Left colon (tissue), 2 donors: ENCODE measurements around the gene IKBKG. TPM values are rescaled to one million over a fixed set of nuclear protein-coding genes. Genes with fewer than 3 reads are reported as not detected.
A peak's percentile ranks its signal among the peaks of the same experiment; 100 is the strongest.
"Not testable (repeated sequence)": the region's sequence is repeated elsewhere in the genome, so short reads cannot be mapped to it uniquely, and the experiment has no call there.

Experiments
- ATAC-seq: fragments of 200-7000 bp; cut with Tn5 transposase; one replicate; pipeline ENCODE4 v1.9.1; 2020; ENCODE audit warnings: mild to moderate bottlenecking, moderate library complexity
- DNase-seq, 2 donors: peaks; one replicate each; pipeline ENCODE4 v3.0.0-alpha.2; 2020
- intact Hi-C, 2 donors: fragments of 100-400 bp; cut with DNase I in 1 of 2; cut with micrococcal nuclease in 1 of 2; formaldehyde crosslinking; loops; one replicate each; pipeline versions ENCODE4 v1.11.2 to v1.14.0; 2022; cut with DNase I, micrococcal nuclease
- total RNA-seq, 2 donors: library from RNA; stranded (reverse); fragmentation: NEBNext Ultra II Directional; extraction: Animal tissue kit (Norgen Biotek cat#: 25700); gene quantifications; one replicate each; pipeline ENCODE4 v1.2.1, GENCODE V29; 2021
- donor health status: DM: no; HTN: no; CAD: no.
- donor health status: DM: yes; HTN: yes; CAD: no.

IKBKG gene
- total RNA-seq, 2 donors from 2014 or later, result 26.5 to 29.1 TPM

DNA sequence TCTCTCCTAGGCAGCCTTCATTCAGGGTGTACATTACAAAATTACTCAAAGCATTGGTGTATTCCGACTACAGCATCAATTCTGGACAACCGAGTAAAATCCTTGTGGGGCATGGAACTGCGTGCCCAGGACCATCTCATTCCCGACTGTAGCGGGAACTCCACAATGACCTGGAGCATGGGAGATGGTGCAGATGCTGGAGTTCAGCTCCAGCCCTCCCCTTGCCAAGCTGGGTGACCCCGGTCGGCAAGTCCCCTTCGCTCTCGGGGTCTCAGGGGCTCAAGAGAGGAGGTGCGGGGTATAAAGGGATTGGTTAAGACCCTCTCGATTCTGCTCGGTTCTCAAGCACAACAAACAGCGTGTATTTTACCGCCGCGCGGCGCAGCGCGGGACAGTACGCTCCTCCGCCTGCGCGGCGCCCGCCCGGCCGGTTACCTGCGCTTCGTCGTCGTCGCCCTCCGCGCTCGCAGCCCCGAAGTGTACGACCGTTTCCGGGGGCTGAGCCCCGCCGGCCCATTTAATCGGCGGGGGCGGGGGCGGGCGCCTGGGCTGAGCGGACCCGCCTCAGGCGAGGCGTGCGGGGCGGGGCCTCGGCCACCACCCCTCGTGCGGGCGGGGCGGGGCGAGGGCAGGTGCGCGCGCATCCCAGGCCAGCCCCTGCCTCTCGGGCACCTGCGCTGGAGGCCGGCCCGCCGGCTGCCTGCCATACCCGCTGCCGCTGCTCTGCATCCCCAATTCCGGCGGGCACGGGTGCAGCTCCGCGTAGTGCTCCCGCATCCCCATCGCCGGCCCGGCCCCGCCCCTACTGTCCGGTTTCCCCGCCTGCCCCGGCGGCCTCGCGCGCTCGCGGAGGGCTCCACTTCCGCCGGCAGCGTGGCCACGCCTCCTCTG is 821 bp upstream of the IKBKG start, which contains the start of gene G6PD:
G6PD (minus strand) TSS at position 493 of the 891 bp plus-strand sequence. CDS start 691 bp downstream, outside the sequence.
- intact Hi-C loops, result no loop called here
- ATAC-seq, result peak; percentile 79
- peak in 1 of 2 donors; percentile 80 for DNase-seq

DNA sequence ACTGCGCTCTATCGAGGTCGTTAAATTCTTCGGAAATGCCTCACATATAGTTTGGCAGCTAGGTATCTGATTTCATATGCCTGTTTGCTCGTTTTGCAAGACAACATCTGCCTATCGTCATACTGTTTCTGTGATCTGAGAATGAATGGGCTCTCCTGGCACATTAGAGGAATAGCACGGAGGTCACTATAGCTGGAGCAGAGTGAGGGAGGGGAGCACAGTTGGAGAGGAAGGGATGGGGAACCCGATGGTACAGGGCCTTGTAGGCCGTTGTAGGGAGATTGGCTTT is 552 bp downstream of the IKBKG start:
- ATAC-seq (no peak), DNase-seq (no peak)
- intact Hi-C loops, result no loop called here

DNA sequence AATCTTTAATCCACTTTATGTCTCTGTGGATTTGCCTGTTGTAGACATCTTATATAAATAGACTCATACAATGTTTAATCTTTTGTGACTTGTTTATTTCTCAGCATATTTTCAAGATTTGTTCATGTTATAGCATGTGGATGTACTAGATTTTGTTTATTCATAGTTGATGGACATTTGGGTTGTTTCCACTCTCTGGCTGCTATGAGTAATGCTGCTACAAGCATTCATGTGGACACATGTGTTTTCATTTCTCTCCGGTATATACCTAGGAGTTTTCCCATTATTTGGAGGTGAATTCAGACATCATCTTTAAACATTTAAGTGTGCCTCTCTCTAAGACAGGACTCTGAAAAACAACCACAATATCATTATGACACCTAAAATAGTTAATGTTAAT is 2.3 kb downstream of the IKBKG start:
- ATAC-seq, result no peak
- intact Hi-C loops, result no loop called here
- DNase-seq, result no peak

DNA sequence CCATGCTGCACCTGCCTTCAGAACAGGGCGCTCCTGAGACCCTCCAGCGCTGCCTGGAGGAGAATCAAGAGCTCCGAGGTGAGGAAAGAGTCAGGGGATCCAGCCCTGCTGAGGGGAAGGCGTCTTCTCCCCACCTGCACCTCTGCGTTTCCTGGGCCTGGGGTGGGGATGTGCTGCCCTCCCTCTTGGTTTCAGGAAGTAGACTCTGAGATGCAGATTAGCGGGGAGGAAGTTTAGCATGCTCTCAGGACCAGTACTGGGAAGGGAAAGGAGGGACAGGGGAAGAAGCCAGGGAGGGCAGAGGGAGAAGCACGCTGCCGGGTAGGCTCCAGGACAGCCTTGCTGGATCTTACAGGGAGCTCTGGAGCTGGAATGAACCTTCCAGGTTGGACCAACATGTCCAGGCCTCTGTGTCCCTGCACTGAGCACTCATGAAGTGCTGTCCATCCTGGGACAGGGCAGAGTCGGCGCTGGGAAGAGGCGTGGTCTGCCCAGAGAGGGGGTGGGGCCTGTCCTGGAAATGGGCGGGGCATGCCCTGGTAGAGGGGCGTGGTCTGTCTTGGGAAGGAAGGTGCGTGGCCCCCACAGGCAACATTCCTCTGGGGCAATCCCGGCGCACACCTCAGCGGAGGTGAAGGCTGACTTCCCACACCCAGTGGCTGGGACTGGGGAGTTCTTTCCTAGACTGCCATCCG is 4.8 kb downstream of the IKBKG start:
- DNase-seq, intact Hi-C loops, ATAC-seq: not testable (repeated sequence)

DNA sequence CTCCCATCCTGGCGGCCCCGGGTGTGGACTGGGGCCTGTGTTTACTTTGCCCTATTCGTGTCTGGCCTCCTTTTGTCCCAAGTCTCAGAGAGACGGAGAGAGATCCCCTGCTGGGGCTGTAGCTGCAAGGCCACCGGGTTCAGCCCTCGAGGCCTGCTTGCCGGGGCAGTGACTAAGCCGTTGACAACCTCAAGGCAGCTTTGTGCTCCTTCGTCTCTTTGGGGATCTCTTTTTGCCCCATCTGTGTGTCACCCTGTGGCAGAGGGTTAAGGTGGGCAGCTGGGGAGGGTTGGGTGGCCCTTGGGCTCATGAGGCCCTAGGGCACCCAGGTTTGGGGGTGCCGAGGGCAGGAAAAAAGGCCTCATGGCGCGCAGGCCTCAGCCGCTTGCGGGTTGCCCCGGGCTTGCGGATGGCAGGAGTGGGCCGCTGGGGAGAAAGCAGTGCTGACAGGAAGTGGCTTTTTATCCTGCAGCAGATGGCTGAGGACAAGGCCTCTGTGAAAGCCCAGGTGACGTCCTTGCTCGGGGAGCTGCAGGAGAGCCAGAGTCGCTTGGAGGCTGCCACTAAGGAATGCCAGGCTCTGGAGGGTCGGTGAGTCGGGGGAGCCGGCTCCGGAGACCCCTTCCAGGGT is 10.8 kb downstream of the IKBKG start:
- intact Hi-C loops, ATAC-seq, DNase-seq: not testable (repeated sequence)

DNA sequence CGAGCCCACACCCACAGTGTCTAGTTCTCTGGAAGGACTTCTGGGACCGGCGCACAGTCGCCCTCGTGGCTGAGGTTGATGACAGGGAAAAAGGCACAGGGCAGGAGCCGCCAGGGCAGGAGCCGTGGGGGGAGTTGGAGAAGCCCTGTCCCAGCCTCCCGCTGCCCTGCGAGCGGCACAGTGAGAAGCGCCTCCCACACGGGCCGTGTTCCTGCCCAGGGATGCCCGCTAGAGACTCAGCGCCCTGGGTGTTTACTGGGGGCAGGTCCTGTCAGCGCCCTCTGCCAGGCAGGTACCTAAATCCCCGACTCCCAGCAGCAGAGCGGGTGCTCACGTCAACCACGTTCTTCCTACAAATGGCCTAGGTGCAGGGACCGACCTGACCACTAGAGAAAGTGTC is 11.5 kb downstream of the IKBKG start:
- intact Hi-C loops, DNase-seq, ATAC-seq: not testable (repeated sequence)

DNA sequence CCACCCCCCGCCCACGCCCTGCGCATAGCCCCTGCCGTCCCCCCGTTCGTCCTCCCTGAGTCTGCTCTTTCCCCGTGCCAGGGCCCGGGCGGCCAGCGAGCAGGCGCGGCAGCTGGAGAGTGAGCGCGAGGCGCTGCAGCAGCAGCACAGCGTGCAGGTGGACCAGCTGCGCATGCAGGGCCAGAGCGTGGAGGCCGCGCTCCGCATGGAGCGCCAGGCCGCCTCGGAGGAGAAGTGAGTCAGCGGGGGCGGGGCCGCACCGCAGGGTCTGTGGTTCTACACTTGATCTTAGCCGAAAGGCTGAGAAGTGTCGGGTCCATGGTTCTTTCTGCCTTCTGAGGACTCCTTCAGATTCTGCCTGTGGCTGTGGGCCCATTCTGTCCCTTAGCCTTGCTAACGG is 12.9 kb downstream of the IKBKG start:
- intact Hi-C loops, DNase-seq, ATAC-seq: not testable (repeated sequence)

DNA sequence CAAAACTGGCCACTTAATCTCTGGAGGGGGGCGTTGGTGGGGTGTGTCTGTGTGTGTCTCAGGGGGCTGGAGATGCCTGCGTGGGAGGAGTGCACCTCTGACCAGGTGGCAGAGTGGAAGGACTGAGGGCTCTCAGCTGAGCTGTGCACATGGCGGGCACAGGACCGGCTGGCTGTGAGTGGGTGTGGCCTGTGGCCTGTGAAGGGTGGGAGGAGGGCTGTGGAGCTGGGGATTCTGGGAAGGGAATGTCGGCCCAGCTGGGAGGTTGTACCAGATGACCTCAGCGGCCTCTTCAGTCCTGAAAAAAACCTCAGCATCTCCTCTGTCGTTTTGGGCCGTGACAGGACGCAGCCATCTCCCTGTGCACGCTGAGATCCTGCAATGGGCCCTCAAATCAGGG is 14.9 kb downstream of the IKBKG start:
- ATAC-seq, intact Hi-C loops, DNase-seq: not testable (repeated sequence)

DNA sequence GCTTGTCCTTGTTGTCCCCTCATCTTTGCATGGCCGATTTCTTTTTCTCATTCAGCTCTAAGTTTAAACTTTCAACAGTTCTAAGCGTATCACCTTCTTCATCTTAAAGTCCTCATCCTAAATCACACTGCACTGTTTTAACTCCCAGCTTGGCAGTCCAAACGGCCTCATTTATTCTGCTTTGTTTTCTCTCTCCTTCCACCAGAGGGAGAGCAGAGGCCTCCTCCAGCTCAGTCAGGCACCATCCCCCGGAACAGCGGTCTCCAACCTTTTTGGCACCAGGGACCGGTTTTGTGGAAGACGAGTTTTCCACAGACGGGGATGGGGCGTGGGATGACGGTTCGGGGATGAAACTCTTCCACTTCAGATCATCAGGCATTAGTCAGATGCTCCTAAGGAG is 22.9 kb downstream of the IKBKG start:
- ATAC-seq, intact Hi-C loops, DNase-seq: not testable (repeated sequence)

DNA sequence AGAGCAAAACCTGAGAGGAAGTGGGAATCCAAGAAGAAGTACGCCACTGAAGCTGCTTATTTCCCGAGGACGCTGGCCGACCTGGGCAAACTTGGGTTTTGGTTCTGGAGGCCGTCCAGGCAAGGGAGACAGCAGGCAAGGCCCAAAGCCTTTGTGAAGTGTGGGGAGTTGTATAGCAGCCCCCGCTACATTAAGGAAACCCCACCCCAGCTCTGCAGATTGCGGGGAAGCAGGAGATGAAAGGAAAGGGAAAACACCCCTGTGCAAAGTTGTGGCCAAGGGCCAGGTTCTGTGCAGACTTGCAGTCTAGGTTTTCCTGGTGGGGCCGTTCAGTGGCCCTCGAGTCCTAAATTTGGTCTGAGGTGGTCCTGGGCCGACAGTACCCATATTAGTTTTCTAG is 25.6 kb downstream of the IKBKG start:
- DNase-seq, intact Hi-C loops, ATAC-seq: not testable (repeated sequence)

DNA sequence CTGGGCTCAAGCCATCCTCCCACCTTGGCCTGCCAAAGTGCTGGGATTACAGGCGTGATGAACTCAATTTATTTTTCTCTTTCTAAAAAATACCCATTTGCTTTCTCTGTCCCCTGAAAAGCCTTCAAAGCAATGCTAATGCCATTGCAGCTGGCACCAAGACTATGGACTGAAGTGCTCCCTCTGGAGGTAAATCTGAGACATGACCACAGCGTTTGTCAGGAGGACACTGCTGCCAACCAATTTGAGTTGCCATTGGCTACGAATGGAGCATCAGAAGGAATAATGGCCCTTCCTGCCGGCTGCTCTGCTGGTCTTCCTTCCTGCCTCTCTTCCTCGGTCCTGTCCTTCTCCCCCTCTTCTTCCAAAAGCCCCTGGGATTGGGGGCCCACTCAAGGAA is 27.7 kb downstream of the IKBKG start:
- DNase-seq, intact Hi-C loops: not testable (repeated sequence)
- peak; percentile 63 for ATAC-seq

DNA sequence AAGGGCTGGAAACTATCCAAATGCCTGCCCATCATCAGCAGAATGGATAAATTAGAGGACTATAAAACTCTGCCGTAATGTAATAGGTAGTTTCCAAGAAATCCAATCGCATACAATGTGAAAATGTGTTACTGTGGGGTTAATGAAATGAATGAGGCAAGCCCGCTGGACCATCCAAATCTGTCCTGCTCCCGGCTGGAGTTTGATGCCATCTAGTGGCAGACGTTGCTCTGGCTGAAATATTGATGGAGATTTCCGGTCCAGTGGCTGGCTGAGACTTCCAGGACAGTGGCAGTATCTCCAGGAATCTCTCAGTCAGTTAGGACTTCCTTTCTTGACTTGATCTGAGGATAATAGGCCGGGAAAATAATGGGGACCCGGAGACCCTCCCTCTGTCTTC is 35.6 kb downstream of the IKBKG start:
- DNase-seq, intact Hi-C loops, ATAC-seq: not testable (repeated sequence)

DNA sequence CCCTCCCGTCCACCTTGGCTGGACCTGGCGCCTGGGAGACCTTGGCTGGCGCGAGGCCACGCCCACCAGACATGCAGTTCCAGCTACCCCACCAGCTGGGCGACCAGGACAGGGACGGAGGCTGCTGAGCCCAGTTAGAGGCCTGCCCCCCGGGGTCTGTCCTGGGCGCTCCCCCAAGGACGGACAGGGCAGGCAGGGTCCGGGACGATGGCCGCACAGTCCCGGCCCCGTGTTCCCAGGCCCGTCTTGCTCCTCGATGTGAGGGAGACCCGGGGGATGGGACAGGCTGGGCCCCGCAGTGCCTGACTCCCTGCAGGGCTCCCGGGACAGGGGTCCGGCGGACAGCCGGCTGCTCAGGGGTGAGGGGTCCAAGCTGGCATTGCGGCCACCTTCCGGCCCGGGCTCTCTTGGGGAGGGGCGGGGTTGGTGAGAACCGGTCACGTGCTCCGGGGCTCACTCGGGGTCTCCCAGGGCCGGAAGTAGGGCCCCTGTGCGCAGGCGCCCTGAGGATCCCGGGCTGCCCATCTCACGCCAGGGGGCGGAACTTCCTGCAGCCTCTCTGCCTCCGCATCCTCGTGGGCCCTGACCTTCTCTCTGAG is 37.3 kb downstream of the IKBKG start, which contains the start of gene CTAG1A:
CTAG1A (plus strand) TSS at position 549 of the 599 bp plus-strand sequence. CDS start 74 bp downstream, outside the sequence.
- DNase-seq, intact Hi-C loops, ATAC-seq: not testable (repeated sequence)

DNA sequence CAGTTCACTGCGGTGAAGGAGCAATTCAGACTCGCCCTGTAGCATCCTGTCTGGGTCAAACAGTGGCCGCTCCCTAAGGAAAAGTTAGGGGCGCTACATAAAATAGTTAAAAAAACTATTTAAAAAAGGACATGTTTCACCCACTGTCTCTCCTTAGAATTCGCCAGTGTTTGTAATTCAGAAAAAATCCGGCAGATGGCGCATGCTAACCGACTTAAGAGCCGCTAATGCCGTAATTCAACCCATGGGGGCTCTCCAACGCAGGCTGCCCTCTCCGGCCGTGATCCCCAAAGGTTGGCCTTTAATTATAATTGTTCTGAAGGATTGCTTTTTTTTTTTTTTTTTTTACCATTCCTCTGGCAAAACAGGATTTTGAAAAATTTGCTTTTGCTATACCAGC is 43.0 kb downstream of the IKBKG start:
- intact Hi-C loops, ATAC-seq, DNase-seq: not testable (repeated sequence)

DNA sequence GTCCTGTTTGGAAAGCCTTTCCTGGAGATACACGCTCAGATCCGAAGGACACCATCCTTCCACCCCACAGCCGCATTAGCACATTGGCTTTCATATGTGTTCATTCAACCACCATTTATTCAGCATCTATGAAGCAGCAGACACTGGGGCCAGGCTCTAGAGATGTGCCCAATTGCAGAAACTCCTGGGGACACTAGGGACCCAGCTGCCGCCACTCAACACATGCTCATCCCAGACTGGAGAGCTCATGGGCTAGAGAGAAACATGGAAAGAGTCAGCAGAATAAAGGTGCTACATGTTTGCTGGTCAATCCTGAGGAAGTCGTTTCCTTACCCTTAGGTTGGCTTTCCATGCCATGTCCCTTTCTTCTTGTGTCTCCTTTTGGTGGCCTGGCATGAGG is 45.1 kb downstream of the IKBKG start:
- intact Hi-C loops, result no loop called here
- DNase-seq (no peak), ATAC-seq (no peak)

DNA sequence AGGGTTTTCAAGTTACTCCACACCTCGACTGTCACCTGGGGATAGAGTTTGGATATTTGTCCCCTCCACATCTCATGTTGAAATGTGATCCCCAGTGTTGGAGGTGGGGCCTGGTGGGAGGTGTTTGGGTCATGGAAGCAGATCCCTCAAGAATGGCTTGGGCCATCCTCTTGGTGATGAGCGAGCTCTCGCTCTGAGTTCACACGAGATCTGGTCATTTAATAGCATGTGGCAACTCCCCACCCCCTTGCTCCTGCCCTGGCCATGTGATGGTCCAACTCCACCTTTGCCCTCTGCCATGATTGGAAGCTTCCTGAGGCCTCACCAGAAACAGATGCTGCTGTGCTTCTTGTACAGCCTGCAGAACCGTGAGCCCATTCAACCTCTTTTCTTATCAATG is 45.8 kb downstream of the IKBKG start:
- intact Hi-C loops, result no loop called here
- ATAC-seq (no peak), DNase-seq (no peak)

DNA sequence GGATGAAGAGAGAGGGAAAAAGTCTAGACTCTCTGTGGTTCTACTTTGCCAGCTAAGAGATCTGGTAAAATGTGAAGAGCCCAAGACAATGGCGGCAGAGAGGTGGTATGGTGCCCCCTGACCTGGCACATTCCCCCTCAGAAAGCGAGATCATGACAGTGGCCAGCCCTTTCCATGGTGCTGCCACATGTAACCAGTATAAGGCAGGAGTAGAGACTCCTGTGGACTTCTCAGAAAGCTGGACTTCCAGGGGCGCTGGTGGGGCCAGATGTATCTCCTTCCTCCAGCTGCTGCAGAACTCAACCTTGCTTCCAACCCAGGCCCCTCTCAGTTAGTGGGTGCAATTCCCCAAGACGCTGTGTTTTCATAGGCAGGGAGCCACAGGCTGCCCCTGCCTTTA is 47.1 kb downstream of the IKBKG start:
- no peak for DNase-seq
- intact Hi-C loops, result no loop called here
- ATAC-seq, result no peak

DNA sequence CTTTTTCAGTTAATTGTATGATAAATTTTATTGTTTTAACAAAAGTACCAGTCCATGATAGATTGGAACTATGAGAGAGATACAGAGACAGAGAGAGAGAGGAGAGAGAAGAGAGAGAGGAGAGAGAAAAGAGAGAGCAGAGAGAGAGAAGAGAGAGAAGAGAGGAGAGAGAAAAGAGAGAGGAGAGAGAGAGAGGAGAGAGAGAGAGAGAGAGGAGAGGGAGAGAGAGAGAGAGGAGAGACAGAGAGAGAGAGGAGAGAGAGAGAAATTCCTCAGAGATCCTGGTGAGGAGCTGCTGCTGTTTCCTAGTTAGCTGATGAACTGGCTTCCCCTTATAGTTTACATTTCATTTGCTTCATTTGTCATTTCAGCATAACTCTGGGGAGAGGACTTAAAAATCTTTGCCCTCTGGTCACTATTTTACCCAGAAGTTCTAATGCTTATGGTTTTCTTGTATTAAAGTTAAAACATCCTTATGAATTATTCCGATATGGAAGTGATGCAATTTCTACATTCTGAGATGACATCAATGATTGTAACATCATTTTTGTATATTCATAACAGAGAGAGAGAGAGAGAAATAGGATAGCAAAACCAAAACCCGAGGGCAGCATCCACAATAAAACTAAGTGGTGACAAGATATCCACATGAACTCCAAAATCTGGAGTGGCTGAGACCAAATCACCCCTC is 48.3 kb downstream of the IKBKG start:
- intact Hi-C loops, result no loop called here

More for the DNA sequence above, 48.3 kb downstream of the IKBKG start:
- ATAC-seq, result no peak
- DNase-seq, result no peak
